ENCODE results near the gene BNC2. TPM values are rescaled to one million over a fixed set of nuclear protein-coding genes. Genes with fewer than 3 reads are reported as not detected.

Gene BNC2
- total and polyA plus RNA-seq, 2 of the 13 experiments (the other 11 are each of a cell fraction or from before 2014, with no cell fraction given), result not detected

GRCh38 chr9:16637911-16638310 lies 232.6 kb downstream of the BNC2 start (continued):
- TF ChIP-seq ZNF850 (CRISPR knock-in tag; conservative IDR thresholded peaks at IDR 0.05) (no peak), ZNF263 (CRISPR knock-in tag; IDR thresholded peaks at IDR 0.05) (no peak), TEAD3 (CRISPR knock-in tag; optimal IDR thresholded peaks at IDR 0.05; ENCODE audit: borderline replicate concordance) (no peak), SMAD3 (CRISPR knock-in tag; IDR thresholded peaks at IDR 0.05) (no peak), TBP (CRISPR knock-in tag; IDR thresholded peaks at IDR 0.05) (no peak), POLR2G (IDR thresholded peaks at IDR 0.05; ENCODE audit: low read depth, low read length) (no peak)

DNA sequence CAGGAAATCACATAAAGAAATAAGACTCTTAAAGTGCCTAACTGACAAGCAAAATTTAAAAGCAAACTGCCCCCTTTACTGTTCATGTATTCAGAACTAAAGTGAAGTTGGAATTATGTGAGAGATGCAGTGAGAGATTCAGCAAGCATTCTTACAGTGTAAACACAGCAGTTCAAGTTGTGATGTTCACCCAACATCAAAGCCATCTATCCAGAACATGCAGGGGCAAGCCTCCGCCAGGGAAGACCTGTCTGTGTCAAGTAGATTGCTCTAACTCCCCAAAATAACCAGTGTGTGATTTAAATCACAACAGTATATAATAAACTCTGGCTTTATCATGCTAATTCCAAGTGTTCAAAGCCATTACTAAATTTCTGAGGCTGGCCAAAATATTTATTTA lies 233.3 kb downstream of the BNC2 start:
- Histone ChIP-seq H3K4me1 (ENCODE audit: insufficient read depth, low read length) (no peaks in the 10 kb centered on the region), H3K36me3 (replicated peaks in 1 of 2; ENCODE audit: control insufficient read depth in 1 of 2, insufficient read depth in 2 of 2, low read length in 2 of 2) (no peaks in the 10 kb centered on the region), H3K4me3 (replicated peaks in 1 of 3; ENCODE audit: insufficient read depth in 1 of 3, low read depth in 2 of 3, low read length in 3 of 3) (no peak overlapping the region), H3K9me3 (ENCODE audit: low read length) (no peaks in the 10 kb centered on the region), H3K27me3 (ENCODE audit: control insufficient read depth in 1 of 2, insufficient read depth in 2 of 2, low read length in 2 of 2) (no peaks in the 10 kb centered on the region), H3K79me2 (ENCODE audit: insufficient read depth, low read length) (no peaks in the 10 kb centered on the region), H2AFZ (ENCODE audit: low read length) (no peak overlapping the region), H3K27ac (ENCODE audit: extremely low read length, insufficient read depth, low read length) (no peak overlapping the region), H3K4me2 (ENCODE audit: low read depth, low read length) (no peak overlapping the region), H3K9ac (ENCODE audit: insufficient read depth, low read depth, low read length) (no peak overlapping the region), H4K20me1 (ENCODE audit: insufficient read depth, low read length) (no peaks in the 10 kb centered on the region)
- FAIRE-seq (no peak), DNase-seq (ENCODE audit: low spot score) (no peak), ATAC-seq (no peak)
- ChIA-PET POLR2A (no interaction called here), CTCF (ENCODE audit: low intra/inter-chr PET ratio, low total read pairs) (no interaction called here)
- 17% methylated on average over 1 of the region's 1 CpG for WGBS (ENCODE audit: low lambda C conversion rate)
- intact Hi-C loops (cut with micrococcal nuclease; ENCODE audit: unreplicated experiment) (no loop called here), in situ Hi-C loops (cut with HindIII; ENCODE audit: extremely low pct_ligation_motif_present, low pct_unique_long_range_greater_than_20kb) (no loop called here)
- BruUV-seq (replicated peaks), result no TSS peak
- TF ChIP-seq, protein P1, sequence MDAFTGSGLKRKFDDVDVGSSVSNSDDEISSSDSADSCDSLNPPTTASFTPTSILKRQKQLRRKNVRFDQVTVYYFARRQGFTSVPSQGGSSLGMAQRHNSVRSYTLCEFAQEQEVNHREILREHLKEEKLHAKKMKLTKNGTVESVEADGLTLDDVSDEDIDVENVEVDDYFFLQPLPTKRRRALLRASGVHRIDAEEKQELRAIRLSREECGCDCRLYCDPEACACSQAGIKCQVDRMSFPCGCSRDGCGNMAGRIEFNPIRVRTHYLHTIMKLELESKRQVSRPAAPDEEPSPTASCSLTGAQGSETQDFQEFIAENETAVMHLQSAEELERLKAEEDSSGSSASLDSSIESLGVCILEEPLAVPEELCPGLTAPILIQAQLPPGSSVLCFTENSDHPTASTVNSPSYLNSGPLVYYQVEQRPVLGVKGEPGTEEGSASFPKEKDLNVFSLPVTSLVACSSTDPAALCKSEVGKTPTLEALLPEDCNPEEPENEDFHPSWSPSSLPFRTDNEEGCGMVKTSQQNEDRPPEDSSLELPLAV (CRISPR knock-in tag; conservative IDR thresholded peaks at IDR 0.05; ENCODE audit: low read depth), result no peak
- no peak for TF ChIP-seq ZNF616 (CRISPR knock-in tag; IDR thresholded peaks at IDR 0.05; ENCODE audit: low read depth)
- TF ChIP-seq NFRKB (IDR thresholded peaks at IDR 0.05), result no peak
- TF ChIP-seq ZBTB49 (CRISPR knock-in tag; IDR thresholded peaks at IDR 0.05; ENCODE audit: borderline replicate concordance), result no peak
- no peak for TF ChIP-seq ZNF800 (CRISPR knock-in tag; IDR thresholded peaks at IDR 0.05)
- no peak for TF ChIP-seq CCAR2 (optimal IDR thresholded peaks at IDR 0.05; ENCODE audit: low read depth, low read length)
- TF ChIP-seq, protein P2, sequence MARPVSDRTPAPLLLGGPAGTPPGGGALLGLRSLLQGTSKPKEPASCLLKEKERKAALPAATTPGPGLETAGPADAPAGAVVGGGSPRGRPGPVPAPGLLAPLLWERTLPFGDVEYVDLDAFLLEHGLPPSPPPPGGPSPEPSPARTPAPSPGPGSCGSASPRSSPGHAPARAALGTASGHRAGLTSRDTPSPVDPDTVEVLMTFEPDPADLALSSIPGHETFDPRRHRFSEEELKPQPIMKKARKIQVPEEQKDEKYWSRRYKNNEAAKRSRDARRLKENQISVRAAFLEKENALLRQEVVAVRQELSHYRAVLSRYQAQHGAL (CRISPR knock-in tag; IDR thresholded peaks at IDR 0.05; ENCODE audit: not compliant biosample characterization), result no peak
- TF ChIP-seq, protein P3, sequence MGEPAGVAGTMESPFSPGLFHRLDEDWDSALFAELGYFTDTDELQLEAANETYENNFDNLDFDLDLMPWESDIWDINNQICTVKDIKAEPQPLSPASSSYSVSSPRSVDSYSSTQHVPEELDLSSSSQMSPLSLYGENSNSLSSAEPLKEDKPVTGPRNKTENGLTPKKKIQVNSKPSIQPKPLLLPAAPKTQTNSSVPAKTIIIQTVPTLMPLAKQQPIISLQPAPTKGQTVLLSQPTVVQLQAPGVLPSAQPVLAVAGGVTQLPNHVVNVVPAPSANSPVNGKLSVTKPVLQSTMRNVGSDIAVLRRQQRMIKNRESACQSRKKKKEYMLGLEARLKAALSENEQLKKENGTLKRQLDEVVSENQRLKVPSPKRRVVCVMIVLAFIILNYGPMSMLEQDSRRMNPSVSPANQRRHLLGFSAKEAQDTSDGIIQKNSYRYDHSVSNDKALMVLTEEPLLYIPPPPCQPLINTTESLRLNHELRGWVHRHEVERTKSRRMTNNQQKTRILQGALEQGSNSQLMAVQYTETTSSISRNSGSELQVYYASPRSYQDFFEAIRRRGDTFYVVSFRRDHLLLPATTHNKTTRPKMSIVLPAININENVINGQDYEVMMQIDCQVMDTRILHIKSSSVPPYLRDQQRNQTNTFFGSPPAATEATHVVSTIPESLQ (CRISPR knock-in tag; conservative IDR thresholded peaks at IDR 0.05), result no peak
- no peak for TF ChIP-seq FOXC1 (CRISPR knock-in tag; IDR thresholded peaks at IDR 0.05; ENCODE audit: borderline replicate concordance)
- no peak for TF ChIP-seq ZFP36L2 (CRISPR knock-in tag; IDR thresholded peaks at IDR 0.05)
- no peak for TF ChIP-seq ZFP62 (CRISPR knock-in tag; IDR thresholded peaks at IDR 0.05)
